ENCODE measurements around the gene BICD1.

BICD1 gene

DNA sequence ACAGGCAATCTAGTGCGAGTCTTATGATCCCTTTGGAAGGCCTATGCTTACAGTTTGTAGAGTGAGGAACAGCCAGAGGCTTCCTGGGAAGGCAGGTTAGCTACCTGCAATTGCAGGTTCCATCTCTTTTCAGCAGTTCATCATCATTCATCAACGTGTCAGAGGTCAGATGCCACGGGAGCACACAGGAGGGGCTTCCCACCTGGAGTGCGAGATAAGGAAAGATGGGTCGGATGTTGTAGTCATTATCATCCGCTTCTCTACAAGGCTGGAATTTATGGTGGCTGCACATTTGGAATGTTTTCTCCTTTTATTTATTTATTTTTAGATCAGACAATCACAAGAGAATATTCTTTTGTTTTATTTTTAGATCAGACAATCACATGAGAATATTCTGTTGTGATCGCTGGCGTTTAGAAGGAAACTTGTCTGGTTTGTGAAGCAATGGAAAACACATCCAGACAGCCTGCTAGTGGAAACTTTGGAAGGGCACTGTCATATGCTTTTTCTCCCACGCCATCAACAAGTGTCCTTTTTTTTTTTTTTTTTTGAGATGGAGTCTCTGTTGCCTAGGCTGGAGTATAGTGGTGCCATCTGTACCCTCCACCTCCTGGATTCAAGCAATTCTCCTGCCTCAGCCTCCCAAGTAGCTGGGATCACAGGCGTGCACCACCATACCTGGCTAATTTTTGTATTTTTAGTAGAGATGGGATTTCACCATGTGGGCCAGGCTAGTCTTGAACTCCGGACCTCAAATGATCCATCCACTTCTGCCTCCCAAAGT, 1.9 kb upstream of the BICD1 start:
- DNase-seq (ENCODE audit: low read depth): no peak

DNA sequence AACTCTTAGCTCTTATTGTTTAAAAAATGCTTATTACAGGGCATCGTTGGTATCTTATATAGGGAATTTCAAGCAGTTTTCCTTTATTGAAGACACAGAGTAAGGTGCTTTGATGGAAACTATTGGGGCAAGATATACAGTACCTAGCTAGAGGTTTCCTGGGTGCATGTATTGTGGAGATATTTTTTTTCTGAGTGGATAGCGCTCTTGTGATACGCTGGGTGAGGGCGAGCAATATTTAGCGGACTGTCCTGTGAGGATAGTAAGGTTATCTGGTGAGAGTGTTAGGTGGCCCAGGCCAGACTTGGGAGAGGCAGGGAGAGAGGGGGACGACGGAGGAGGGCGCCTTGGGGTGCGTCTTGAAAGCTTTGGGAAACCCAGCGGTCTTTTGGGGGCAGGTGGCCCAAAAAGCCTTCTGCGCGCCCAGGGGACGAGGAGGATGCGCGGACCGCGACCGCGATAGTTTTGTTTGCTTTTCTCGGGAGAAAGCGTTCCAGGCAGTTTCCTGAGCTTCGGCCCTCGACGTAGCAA, 596 bp upstream of the BICD1 start:
- peak; percentile 0 for DNase-seq (ENCODE audit: low read depth)

DNA sequence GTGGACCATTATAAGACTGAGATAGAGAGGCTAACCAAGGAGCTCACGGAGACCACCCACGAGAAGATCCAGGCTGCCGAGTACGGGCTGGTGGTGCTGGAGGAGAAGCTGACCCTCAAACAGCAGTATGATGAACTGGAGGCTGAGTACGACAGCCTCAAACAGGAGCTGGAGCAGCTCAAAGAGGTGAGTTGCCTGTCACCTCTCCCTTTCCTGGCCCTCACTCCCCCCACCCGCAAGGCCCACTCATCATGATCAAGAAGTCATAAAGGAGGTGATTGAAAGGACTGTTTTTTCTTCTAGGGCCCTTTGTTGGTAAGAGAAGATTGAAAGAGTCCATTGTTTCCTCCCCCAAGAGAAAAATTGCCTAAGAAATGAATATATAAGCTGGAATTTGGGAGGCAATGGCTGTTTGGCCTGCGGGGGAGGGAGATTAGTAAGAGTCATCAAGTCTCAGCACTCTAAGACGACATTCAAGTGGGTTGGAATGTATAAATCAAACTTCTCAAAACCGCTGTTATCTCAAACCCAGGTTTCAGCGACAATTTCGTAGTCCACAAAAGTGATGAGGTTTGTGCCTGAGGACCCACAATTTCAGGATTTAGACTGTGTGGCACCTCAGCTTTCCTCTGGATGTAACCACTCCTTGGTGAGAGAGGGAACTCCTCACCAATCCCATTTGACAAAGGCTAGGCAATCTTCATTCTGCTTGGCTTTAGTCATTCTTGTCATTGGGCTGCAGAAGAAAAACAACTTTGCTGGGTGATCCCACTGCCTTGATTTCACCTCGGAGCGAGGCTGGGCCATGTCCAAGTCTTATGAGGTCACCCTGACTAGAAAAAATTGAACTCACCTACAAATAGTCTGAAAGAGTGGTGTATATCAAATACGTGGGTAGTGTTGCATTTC, 966 bp downstream of the BICD1 start:
- peak; percentile 16 for DNase-seq (ENCODE audit: low read depth)

DNA sequence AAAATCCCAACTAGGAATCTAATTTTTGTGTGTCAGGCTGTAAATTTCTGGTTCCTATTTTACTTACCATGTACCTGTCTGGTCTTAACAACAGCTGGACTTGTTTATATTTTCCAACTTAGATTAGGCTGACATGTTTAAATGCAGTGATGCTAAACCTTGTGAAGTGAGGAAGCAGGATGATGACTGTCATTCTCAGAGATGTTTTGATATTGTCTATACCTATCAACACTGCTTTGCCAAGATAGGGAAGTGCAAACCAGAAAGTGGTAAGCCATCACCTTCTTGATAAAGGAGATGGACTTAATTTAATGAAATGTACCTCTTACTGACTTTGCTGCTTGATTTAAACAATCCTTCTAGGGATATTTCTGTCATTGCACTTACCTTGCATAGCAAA, 2.1 kb downstream of the BICD1 start:
- DNase-seq (ENCODE audit: low read depth): no peak

DNA sequence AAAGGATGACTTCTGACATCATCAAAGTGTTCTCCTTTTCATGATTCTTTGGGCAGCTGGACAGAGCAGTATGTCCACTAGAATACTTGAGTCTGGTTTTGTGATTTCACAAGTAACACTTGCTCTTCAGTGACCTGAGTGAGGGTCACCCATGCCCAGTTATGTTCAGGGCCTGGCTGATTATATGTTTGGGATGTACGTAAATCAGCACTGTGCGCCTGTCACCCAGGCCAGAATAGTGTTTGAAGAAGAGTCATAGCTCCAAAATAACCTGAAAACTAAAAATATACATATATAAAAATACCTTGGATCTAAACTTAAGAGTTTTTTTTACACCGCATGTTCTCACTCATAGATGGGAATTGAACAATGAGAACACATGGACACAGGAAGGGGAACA, 3.8 kb downstream of the BICD1 start:
- DNase-seq (ENCODE audit: low read depth): no peak

DNA sequence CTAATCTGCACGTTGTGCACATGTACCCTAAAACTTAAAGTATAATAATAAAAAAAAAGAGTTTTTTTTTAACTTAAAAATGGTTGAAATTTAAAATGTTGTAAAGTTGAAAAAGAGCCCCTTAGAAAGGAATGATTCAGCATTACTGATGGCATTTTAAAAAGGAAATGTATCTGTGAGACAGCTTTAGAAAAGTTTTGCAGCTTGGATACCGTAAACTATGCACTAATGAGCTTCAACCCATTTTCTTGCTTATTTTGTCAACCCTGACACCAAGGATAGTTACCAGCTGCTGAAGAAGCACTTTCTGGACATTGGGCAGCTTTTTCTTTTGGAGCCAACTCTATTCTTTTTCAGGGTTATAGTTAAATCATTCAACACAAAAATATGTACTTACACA, 4.3 kb downstream of the BICD1 start:
- DNase-seq (ENCODE audit: low read depth): no peak

DNA sequence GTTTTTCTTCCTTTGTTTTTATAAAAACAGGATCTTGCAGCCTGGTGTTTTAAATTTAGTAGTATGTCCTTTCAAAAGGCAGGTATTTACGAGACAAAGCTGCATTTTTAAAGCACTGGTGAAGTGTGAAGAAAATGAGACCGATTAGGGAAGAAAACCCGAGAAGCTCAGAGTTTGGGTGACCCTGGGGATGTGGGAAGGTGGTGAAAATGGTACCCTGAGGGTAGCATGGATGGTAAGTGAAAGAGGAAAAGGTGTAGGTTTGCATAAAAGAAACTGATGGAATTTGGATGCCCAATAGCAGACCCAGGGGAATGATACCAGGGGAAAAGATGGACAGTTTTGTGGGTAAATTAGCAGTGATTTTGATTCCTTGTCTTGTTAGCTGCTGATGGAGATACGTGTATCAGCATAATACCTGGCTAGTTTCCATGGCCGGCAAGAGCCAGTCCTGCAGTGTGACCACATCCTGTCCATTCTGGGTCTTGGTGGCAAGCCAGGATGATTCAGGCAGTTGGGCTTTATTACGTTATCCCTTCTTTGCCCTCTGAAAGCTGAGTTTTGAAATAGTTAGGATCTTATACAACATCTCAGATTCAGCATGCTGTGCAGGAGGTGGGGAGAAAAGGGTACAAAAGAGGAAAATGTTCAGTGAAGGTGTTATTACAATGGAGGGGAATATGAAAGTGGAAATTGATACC, 8.9 kb downstream of the BICD1 start:
- DNase-seq (ENCODE audit: low read depth): no peak

DNA sequence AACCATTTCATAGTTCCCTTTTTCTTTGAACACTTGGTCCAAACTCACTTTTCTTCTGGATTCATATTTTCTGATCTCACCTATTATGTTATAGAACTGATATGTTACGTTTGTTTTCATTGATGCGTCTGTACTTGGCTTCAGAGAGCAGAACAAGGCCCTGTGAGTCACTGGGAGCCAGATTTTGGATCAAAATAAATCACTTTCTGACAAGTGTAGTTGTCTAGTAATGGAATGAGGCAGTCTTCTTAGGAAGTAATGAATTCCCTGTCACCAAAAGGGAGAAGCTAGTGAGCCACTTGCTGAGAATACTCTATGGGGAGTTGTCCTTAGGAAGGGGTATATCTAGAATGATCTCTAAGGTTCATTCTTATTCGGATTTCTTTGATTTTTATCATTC, 10.2 kb downstream of the BICD1 start:
- DNase-seq (ENCODE audit: low read depth): no peak

DNA sequence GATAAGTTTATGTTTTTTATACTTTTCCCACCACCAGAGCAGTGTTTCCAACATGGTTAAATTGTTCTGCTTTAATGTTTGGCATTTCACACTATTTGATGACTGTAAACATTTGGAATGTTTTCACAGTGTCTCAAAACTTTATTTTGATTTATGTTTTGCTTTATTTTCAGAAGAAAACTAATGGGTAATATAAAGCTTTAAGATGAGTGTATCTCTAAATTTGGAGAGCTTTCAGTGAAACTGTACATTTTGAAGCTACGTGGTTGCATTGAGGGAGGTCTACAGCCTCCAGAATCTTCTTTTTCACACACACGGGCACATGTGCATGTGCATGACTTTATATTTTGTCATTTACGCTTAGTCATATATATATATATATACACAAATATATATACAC, 10.7 kb downstream of the BICD1 start:
- no peak for DNase-seq (ENCODE audit: low read depth)

DNA sequence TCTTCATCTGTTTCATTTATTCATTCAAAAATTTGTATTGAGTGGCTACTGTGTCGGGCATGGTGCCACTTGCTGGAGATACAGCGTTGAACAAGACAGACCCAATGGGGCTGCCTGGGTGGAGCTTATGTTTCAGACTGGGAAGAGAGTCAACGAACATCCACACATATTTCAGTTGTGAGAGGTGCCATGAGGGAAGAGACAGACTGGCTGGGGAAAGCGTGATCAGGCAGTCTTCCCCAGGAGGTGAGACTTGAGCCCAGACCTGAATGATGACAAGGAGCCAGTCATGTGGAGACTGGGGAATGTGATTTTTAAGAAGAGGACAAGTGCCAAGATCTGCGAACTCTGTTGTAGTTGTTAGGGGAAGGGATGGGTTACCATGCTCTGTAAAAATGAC, 12.2 kb downstream of the BICD1 start:
- DNase-seq (ENCODE audit: low read depth): no peak

DNA sequence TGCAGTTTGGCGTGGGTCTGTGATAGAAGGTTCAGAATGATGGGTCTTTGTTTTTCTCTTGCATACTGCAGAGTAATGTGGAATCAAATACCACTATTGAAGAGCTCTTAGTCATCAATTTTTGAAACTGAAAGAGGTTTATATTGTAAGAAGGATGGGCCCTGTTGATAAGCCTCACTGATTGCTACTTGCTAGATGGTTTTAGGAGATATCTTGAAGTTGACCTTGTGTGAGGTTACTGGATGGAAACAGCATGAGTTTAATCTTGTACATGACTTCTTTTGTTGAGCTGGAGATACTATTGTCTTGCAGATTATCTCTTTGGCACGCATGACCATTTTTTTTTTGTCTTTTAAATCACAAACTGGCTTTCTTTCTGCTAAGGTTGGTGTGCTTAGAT, 13.8 kb downstream of the BICD1 start:
- no peak for DNase-seq (ENCODE audit: low read depth)

DNA sequence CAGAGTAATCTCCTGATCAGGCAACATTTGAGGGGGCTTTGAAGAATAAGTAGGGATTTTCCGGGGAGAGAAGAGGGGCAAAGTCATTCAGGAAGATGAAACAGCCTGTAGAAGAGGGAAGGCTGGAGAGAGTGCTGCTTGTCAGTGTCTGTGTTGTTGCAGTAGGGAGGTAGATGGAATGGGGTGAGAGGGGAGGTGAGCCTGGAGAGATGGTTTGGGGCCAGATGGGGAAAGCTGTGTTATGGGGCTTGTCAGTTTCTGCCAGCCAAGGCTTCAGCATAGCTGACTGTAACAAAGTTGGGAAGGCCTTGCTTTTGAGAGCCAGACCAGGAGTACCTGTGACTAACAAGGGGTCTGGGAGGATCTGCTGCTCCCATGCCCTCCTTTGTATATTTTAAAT, 18.0 kb downstream of the BICD1 start:
- DNase-seq (ENCODE audit: low read depth): no peak

DNA sequence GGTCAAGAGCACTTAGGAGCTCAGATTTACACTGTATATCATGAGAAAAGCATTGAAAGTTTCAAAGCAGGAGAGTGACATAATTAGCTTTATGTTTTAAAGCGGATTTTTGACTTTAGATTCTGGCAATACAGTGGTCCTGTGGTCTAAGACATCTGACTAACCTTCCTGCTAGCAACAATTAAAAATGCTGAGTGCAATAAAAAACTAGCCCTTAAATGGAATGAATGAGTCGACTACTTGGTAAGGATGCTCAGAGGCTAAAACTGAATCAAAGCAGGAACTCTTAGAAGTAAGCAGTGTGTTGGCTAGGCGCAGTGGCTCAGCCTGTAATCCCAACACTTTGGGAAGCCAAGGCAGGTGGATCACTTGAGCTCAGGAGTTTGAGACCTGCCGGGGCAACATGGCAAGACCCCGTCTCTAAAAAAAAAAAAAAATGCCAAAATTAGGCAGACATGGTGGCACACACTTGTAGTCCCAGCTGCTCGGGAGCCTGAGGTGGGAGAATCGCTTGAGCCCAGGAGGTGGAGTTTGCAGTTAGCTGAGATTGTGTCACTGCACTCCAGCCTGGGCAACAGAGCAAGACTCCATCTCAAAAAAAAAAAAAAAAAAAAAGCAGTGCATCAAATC, 18.9 kb downstream of the BICD1 start:
- no peak for DNase-seq (ENCODE audit: low read depth)

DNA sequence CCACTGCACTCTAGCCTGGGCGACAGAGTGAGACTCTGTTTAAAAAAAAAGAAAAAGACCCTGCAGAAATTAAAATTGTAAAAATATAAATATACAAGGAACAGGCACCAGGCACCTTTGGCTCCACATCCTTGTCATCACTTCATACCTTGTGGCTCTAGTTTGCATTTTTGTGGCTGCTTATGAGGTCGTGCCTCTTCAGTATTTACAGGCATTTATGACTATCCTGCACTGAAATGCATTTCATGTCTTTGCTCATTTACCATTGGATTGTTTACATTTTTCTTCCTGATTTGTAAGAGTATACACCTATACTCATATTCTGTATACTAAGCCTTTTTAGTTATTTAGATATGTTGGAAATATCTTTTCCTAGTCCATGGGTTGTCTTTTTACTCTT, 20.1 kb downstream of the BICD1 start:
- DNase-seq (ENCODE audit: low read depth): no peak

DNA sequence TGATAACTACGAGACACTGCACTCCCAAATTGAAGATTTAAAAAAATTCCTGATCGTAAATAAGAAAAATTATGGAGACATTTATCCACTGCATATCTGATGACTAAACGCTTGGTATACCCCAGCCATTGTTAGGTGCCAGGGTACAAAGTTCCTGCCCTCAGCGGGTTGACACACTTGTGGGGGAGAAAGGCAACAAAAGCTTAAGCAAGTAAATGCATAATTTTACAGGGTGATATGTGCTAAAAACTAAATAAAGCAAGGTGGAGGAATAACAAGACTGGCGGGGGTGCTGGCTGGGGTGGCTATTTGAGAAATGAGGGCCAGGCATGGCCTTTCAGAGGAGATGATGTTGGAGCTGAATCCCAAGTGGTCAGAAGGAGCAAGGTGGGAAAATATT, 25.0 kb downstream of the BICD1 start:
- no peak for DNase-seq (ENCODE audit: low read depth)

DNA sequence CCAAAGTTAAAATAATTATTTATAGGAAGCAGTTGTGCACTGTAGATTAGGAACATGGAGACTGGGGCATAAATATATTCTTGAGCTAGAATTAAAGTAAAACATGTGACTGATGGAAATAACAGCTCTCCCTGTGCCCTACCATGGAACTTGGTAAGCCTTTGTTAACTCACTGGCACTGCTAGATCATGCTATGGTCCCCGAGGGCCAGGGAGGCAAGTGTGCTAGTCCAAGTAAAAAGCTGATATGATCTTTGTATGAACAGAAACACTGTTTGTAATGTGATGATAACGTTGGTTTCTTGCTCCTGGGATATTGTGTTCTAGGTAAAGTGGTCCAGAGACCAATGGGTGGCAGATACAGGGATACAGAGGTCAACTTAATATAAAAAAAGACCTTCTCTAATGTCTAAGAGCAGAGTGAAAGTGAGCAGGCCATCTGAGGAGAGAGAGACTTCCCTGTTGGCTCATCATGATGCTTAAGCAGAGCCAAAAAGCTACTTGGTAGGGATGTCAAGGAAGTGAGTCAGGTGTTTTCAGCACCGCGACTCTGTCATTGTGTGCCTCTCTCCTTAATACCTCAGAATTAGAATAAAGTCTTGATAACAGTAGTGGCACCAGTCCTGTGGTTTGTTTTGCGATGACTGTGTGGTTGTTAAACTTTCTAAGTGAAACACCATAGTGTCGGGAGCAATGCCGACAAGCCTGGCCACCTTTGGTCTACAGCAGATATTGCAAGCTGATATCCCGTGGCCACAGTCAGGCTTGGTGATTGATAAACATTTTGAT, 27.6 kb downstream of the BICD1 start:
- DNase-seq (ENCODE audit: low read depth): peak; percentile 54

DNA sequence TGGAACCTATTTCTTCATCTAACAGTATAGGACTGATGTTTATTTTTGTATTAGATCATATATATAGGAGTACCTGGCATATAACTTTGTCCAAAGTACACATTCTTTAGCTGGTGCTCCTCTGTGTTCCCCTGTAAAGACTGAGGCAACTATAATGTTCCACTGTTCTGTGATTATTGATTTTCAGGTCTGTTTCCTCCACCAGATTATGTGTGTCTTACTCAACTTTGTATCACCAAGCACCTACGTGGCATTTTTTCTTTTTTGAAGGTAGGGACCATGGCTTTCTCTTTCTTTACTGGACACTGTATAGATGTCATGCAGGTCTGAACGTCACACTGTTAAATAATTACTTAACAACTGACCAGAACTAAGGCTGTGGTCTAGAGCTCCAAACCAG, 29.3 kb downstream of the BICD1 start:
- DNase-seq (ENCODE audit: low read depth): no peak

DNA sequence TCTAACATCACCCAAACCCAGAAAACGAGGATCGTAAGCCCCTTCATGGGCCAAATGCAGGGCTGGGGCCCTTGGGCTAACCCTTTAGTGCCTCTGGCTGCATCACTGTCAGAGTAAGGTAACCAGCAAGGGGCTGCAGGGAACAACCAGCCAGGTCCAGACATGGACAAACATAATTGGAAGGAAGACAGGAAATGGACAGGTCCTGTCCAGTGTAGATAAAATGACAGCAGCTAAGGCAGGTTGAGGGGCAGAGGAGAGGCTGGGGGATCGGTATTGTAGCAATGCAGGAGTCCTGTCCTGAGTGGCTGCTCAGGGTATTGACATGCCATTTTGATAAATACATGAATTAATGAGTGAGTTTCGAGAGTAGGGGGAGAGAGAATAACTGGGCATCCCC, 29.8 kb downstream of the BICD1 start:
- DNase-seq (ENCODE audit: low read depth): no peak

DNA sequence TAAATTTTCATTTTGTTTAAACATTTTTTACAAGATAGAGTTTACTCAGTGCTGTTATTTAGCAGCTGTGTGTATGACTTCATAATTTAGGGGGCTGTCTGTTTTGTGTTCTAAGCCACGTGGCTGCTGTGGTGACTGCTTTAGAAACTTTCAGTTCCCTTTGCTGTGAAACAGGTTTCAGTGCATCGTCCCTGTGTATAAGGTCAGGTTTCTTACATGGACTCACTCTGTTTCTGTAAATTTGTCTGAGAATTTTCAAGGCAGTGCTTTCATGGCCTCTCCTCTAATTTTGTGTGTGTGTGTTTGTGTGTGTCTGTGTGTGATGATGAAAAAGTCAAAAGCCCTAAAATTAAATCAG, 32.4 kb downstream of the BICD1 start:
- peak; percentile 23 for DNase-seq (ENCODE audit: low read depth)

DNA sequence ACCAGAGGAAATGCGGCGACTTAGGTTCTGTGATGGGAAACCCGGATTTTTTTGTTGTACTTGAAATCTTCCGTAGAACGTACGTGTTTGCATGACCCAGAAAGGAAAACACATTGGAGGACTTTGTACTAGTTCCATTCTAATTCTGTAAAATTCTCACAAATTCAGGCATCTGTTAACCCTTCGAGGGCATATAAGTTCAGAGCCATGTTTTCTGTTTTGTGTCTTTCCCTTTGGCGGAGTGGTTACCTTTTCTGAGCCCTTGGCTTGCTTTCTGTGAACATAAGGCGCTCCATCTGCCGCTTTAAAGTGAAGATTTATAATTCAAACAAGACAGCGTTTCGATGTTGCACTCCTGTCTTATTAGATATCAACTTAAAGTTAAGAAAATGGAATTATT, 34.2 kb downstream of the BICD1 start:
- no peak for DNase-seq (ENCODE audit: low read depth)

DNA sequence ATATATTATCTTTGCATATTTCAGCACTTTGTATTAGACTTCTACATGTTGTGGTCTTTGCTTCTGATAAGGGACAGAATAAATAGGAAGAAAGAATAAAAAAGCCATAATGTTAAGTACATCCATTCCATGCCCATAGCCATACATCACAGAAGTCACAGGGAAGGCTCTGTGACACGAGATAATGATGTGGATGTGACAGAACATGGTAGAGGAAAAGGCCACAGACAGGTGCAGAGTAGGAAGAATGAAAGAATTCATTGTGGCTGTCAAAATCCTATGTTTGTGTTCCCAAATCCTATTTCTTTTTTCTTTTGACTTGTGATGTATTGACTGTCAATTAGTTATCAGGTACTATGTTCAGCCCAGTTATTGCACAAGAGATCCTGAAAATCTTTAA, 38.4 kb downstream of the BICD1 start:
- no peak for DNase-seq (ENCODE audit: low read depth)
